Right renal cortex interstitium (tissue), 3 donors: Measurements from ENCODE around the gene DNAH6. TPM values are rescaled to one million over a fixed set of nuclear protein-coding genes. Genes with fewer than 3 reads are reported as not detected.

ENCODE experiments used
- DNase-seq, 3 donors: peaks; one replicate each; pipeline ENCODE4 v3.0.0-alpha.2; 2013; ENCODE audit warnings: low read depth in 3 of 3, low spot score in 2 of 3
- polyA plus RNA-seq, 3 donors: library from polyadenylated mRNA; unstranded; fragments of 120-200 nt; gene quantifications; one replicate each; pipeline ENCODE4 v1.2.1, GENCODE V29; 2013; ENCODE audit not compliant: insufficient read length in 3 of 3

DNAH6 gene
- polyA plus RNA-seq, 3 donors: 1.8 to 2.5 (median 1.9) TPM

GRCh38 chr2:84830758-84831500 lies 314.6 kb downstream of the DNAH6 start:
- DNase-seq: no peak

DNA sequence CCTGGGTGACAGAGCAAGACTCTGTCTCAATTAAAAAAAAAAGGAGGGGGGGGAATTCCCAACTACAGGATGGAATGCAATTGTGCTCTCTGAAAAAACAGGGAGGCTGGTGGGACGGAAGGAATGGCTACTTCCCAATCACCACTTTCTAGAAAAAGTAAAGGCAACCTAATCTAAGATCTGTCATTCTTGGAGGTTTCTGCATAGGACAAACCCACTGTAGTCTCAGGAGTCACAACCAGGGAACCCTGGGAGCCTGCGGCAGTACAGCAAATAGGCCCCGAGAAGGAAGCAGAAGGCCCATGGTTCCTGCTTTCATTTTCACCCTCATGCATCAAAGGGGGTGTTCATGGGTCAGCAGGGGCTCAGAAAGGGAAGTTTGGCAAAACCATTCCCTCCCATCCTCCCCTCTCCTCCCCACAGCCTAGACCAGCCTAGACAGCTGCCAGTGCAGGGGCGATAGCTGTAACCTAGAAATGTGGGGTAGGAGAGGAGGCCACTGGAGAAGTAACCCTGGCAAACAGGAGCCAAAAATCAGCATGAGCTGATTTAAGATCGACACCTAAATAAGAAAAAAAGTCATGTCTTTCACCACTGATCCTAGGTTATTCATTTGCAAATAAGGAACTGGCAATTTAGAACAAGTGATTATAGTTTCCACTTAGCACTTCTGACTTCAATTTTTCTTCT lies 316.6 kb downstream of the DNAH6 start:
- no peak for DNase-seq

GRCh38 chr2:84833481-84834150 lies 317.3 kb downstream of the DNAH6 start:
- DNase-seq: no peak

DNA sequence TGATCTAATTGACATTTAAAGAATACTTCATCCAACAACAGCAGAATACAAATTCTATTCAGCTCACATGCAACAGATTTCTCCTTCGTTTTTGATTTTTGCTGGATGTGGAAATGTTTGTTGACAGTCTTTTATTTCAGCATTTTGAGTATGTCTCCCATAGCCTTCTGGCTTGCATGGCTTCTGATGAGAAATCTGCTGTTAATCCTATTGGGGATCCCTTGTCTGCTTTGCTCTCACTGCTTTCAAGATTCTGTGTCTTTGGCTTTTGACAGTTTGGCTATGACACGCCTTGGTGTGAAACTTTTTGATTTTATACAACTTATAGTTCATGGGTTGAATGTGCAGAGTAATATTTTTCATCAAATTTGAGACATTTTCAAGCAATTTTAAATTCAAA lies 319.9 kb downstream of the DNAH6 start:
- DNase-seq: no peak

GRCh38 chr2:84838434-84839145 lies 322.3 kb downstream of the DNAH6 start:
- no peak for DNase-seq

DNA sequence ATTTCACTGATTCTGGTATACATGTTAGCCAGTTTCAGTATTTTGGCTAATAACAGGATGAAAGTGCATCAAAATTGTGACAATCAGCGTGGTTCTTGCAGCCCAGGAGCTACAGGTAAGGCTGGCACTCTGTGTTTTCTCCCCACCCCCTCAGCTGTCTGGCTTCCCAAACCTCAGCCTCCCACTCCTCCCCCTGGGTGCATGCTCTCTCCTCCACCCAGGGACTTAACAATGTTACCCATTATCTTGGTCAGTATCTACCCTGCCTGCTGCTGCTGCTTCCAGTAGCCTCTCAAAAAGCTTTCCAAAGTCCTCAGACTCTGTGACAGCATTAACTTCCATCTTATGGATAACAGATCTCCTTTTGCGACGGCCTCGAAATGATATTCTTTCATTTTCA lies 323.6 kb downstream of the DNAH6 start:
- no peak for DNase-seq

- DNase-seq: no peak
Observed at GRCh38 chr2:84840306-84840705, 324.0 kb downstream of the DNAH6 start.

GRCh38 chr2:84841577-84841976 lies 325.3 kb downstream of the DNAH6 start:
- DNase-seq: no peak

DNA sequence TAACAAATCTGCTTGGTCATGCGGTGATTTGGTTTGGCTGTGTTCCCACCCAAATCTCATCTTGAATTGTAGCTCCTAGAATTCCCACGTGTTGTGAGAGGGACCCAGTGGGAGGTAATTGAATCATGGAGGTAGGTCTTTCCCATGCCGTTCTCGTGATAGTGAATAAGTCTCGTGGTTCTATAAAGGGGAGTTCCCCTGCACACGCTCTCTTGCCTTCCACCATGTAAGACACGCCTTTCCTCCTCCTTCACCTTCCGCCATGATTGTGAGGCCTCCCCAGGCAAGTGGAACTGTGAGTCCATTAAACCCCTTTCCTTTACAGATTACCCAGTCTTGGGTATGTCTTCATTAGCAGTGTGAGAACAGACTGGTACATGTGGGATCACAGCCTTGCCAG lies 327.8 kb downstream of the DNAH6 start:
- no peak for DNase-seq

DNA sequence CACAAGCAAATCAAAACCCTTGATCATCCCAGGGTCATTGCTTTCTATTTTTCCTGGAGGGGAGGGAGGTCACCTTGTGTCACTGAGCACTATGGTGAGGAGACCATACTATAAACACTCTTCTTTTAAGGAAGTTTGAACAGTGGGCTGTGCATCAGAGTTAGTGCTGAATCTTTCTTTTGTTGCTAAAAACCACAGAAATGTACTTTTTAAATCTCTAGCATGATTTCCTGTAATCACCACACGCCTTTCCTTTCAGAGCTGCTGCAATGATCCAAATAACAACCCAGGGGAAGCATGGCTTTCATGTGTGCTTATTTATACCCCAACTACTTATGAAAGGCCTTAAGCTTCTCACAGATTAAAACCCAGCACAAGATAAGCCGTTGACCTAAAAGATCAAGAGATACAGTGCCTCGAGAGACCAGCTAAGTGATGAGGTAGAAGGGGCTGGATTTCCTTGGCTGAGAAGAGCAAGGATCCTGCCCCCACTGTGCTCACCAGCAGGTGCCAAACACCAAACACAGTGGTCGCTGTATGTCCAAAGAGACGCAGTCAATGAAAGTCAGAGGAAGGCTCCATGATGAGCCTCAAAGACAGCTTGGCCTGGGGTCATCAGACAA lies 329.9 kb downstream of the DNAH6 start:
- DNase-seq: no peak

- DNase-seq: no peak
Observed at GRCh38 chr2:84846741-84847142, 330.4 kb downstream of the DNAH6 start.

DNA sequence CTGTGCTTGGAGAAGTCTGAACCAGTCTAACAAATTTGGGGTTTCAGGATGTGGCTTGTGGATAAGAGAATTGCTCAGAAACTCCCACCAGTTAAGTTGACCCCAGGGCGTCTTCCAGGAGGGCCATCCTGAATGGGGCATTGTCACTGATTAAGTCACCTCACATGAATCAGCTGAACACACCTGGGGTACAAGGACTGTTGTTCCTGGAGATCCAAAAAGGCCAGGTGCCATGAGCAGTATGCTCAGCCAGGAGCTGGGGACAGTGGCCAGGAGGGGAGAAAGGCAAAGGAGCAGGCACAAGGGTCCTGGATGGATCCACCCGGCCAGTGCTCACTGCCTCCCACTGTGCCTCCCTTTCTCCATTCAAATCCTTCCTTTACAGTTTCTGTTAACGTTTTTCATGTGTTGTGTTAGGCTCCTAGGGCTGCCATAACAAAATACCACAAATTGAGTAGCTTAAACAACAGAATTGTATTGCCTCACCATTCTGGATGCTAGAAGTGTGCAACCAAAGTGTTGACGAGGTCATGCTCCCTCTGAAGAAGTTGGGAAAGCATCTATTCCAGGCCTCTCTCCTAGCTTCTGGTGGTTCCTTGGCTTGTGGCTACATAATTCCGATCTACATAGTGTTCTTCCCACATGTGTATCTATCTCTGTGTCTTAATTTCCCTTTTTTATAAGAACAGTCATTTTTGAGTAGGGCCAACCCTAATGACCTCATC lies 331.2 kb downstream of the DNAH6 start:
- no peak for DNase-seq

DNA sequence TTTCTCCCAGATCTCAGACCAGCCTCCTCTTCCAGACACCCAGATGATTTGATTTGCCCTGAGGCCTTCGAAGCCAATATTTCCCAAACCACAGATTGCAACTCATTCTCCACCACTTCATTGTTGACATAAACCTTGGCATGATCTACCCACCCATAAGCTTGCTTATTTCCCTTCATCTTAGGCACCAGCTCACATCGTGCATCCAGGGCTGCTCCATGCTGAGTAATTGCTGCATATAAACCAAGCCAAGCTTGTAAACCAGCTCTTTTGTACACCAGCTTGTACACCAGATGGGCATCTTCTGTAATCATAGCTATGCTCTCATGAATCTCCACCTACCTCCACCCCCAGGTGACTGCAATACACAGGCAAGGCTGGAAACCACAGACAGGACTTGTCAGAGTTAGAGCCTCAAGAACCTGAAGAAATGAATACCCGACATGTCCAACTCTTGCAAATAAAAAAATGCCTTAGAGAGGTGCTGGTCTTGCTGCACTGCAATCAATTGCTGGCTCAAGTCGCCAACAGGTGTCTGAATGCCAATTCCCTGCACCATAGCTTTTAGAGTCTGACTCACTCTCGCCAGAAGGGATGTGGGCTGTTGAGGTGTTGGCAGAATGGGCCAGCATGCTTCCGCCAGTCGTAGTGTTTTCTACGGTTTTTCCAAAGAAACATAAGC lies 333.1 kb downstream of the DNAH6 start:
- DNase-seq: no peak

DNA sequence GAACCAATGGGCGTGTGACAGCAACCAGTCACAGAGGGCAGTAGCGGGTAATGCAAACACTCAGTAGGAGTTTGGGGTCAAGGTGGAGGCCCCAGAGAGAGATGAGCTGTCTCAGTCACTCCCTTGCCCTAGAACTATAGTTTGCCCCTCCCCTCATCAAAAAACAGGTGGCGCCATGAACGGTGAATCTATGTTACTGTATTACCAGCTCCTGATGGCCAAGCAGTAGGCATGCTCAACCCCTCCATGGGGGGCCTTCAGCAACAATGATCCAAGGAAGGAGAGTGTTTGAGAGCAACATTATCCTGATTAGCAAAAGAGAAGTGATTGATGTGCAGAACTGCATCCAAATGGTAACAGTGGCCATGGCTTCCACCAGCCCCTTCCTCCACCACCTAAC lies 334.2 kb downstream of the DNAH6 start:
- DNase-seq: no peak

GRCh38 chr2:84851876-84852275 lies 335.6 kb downstream of the DNAH6 start:
- DNase-seq: no peak

DNA sequence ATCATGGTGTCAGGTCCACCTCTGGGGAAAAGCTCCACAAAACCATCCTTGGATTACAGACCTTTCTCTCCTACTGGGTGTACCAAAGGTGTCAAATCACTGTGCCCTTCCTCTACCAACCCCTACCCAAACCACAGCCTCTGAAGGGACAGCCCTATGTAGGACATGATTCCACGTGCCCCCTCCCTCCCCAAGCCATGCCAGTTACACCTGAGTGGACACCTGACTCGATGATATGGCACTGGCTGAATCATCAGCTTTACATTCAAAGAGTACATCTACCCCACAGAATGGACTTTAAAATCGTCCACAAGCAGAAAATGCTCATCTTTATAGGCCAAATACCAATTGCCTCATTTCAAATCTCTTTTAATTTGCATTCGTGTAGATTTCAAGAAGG lies 338.6 kb downstream of the DNAH6 start:
- no peak for DNase-seq

- DNase-seq: no peak
Observed at GRCh38 chr2:84855731-84856130, 339.4 kb downstream of the DNAH6 start.

DNA sequence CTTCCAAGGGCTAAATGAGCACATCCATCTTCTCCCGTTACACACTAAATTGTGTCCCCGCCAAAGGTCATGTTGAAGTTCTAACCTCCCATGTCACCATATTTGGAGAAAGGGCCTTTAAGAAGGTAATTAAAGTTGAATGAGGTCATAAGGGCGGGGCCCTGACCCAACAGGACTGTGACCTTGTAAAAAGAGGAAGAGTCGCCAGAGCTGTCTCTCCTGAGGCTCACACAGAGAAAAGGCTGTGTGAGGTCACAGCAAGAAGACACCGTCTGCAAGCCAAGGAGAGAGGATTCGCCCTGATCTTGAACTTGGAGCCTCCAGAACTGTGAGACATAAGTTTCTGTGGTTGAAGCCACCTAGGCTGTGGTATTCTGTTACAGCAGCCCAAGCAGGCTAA lies 340.5 kb downstream of the DNAH6 start:
- no peak for DNase-seq

DNA sequence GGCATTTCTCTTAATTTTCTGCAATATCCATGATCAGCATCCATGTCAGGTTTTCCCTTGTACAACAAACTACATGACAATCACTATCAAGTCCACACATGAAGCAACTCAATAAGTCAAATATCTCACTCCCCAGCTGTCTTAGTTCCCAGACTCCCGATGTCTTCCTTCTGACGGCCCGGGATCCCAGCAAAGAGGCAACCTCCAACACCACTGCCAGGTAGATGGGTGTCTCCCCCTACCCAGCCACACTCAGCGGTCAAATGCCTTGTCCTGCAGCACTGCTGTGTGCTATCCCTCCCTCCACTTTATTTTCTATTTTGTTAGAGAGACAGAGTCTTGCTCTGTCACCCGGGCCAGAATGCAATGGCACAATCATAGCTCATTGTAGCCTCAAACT lies 341.3 kb downstream of the DNAH6 start:
- DNase-seq: no peak

GRCh38 chr2:84858123-84858522 lies 341.8 kb downstream of the DNAH6 start:
- DNase-seq: no peak
